SK-MEL-5 (cell line): ENCODE data around the gene ZNF282. TPM values are rescaled to one million over a fixed set of nuclear protein-coding genes. Genes with fewer than 3 reads are reported as not detected.
"Not testable (repeated sequence)": the region's sequence is repeated elsewhere in the genome, so short reads cannot be mapped to it uniquely, and the experiment has no call there.

ENCODE experiments used
- DNase-seq: peaks from one replicate; pipeline ENCODE4 v3.0.0-alpha.2; 2016; ENCODE audit warnings: low read depth, low spot score
- in situ Hi-C: cut with HindIII; loops from 2 replicates; pipeline ENCODE4 v1.10.0; 2016; ENCODE audit warnings: low sequenced_read_pairs, high pct_unique_total_duplicates, low pct_unique_long_range_greater_than_20kb
- small RNA-seq, 2 experiments: library from RNA; depleted of rRNA; stranded (forward); fragments of <200 nt; gene quantifications; one replicate each; pipeline ENCODE3, GENCODE V24; 2014
- total RNA-seq: library from RNA; depleted of rRNA; stranded (reverse); fragments of >200 nt; shearing (Covaris generic); gene quantifications from 2 replicates; pipeline ENCODE4 v1.2.3, GENCODE V29; 2014; rRNA removed

ZNF282 gene
- total RNA-seq, 1 experiment from 2014 or later, result 24.8 TPM

GRCh38 chr7:149267733-149268132 lies 72.4 kb downstream of the ZNF282 start:
- in situ Hi-C loops, result no loop called here
- no peak for DNase-seq

GRCh38 chr7:149274424-149274823 lies 79.1 kb downstream of the ZNF282 start:
- DNase-seq, result not testable (repeated sequence)

More at GRCh38 chr7:149274424-149274823, 79.1 kb downstream of the ZNF282 start:
- in situ Hi-C loops, result not testable (repeated sequence)

Small RNAs within 50 kb of the gene (small RNA-seq; reads per million reads assigned to genes)
- gene AC004890.1, result 0 reads per million in 2 experiments

Other genes starting within 250 kb of the ZNF282 start
- gene PDIA4, start 167.0 kb upstream of the ZNF282 start, total RNA-seq, result 384 and 385 TPM in 2 replicates
- gene ZNF786, start 104.8 kb upstream of the ZNF282 start, total RNA-seq, result 4.6 and 4.9 TPM in 2 replicates
- 1.5 and 1.7 TPM in 2 replicates for gene ZNF425, start 69.2 kb upstream of the ZNF282 start, total RNA-seq
- gene ZNF398, start 48.1 kb upstream of the ZNF282 start, total RNA-seq, result 10.5 and 12.0 TPM in 2 replicates
- 6.5 and 6.8 TPM in 2 replicates for gene ZNF212, start 44.1 kb downstream of the ZNF282 start, total RNA-seq
- 4.4 and 4.8 TPM in 2 replicates for gene ZNF783, start 66.7 kb downstream of the ZNF282 start, total RNA-seq